ENCODE data around the gene NTRK3.

NTRK3 gene

DNA sequence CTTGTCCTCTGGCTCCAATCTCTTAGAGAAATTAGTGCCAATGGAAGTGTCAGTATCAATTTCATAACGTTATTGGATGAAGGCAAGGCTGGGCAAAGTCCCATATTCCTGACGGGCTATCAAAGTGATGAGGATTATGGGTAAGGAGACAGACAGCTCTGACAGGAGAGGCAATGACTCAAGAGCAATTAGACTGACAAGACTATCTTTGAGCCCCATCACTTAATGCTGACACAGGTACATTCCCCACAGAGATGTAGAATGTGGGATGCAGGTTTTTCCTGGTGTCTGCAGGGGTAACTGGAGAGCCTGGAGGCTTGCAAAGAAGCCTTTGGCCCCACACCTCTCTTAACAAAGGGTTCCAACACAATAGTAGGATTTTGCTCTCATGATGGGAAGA is 208.3 kb downstream of the NTRK3 start:
- TF ChIP-seq, protein P1, sequence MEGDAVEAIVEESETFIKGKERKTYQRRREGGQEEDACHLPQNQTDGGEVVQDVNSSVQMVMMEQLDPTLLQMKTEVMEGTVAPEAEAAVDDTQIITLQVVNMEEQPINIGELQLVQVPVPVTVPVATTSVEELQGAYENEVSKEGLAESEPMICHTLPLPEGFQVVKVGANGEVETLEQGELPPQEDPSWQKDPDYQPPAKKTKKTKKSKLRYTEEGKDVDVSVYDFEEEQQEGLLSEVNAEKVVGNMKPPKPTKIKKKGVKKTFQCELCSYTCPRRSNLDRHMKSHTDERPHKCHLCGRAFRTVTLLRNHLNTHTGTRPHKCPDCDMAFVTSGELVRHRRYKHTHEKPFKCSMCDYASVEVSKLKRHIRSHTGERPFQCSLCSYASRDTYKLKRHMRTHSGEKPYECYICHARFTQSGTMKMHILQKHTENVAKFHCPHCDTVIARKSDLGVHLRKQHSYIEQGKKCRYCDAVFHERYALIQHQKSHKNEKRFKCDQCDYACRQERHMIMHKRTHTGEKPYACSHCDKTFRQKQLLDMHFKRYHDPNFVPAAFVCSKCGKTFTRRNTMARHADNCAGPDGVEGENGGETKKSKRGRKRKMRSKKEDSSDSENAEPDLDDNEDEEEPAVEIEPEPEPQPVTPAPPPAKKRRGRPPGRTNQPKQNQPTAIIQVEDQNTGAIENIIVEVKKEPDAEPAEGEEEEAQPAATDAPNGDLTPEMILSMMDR (IDR thresholded peaks at IDR 0.05; ENCODE audit: low read depth, low read length), result no peak
- no peak for DNase-seq (ENCODE audit: extremely low read depth, low read depth)

GRCh38 chr15:88046576-88047129 is 209.9 kb downstream of the NTRK3 start:
- no peak for DNase-seq (ENCODE audit: extremely low read depth, low read depth)
- TF ChIP-seq, protein P1 (IDR thresholded peaks at IDR 0.05; ENCODE audit: low read depth, low read length), result no peak

DNA sequence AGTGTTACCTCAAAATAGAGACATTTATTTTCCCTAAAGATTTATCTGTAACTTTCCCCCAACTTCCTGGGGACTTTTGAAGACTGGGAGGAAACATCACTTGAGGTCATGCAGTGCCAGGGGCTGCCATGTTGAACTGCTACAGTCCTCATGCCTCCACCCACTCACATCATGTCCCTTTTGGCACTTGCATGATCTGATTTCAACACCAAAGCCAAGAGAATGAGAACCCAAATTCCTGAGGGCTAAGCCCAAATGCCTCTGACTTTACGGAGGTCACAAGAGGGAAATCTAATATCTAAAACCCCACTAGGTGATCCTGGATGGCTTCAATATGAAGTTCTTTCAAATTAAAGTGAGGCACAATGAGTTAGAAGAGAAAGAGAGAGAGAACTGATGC is 213.1 kb downstream of the NTRK3 start:
- TF ChIP-seq, protein P1 (IDR thresholded peaks at IDR 0.05; ENCODE audit: low read depth, low read length), result no peak
- no peak for DNase-seq (ENCODE audit: extremely low read depth, low read depth)

- DNase-seq (ENCODE audit: extremely low read depth, low read depth), result no peak
- TF ChIP-seq, protein P1 (IDR thresholded peaks at IDR 0.05; ENCODE audit: low read depth, low read length), result no peak
These were observed 214.5 kb downstream of the NTRK3 start for GRCh38 chr15:88042047-88042446.

- TF ChIP-seq, protein P1 (IDR thresholded peaks at IDR 0.05; ENCODE audit: low read depth, low read length), result no peak
- DNase-seq (ENCODE audit: extremely low read depth, low read depth), result no peak
These were observed 216.0 kb downstream of the NTRK3 start for GRCh38 chr15:88040516-88040915.

- TF ChIP-seq, protein P1 (IDR thresholded peaks at IDR 0.05; ENCODE audit: low read depth, low read length), result no peak
- no peak for DNase-seq (ENCODE audit: extremely low read depth, low read depth)
These were observed 218.3 kb downstream of the NTRK3 start for GRCh38 chr15:88038261-88038660.

DNA sequence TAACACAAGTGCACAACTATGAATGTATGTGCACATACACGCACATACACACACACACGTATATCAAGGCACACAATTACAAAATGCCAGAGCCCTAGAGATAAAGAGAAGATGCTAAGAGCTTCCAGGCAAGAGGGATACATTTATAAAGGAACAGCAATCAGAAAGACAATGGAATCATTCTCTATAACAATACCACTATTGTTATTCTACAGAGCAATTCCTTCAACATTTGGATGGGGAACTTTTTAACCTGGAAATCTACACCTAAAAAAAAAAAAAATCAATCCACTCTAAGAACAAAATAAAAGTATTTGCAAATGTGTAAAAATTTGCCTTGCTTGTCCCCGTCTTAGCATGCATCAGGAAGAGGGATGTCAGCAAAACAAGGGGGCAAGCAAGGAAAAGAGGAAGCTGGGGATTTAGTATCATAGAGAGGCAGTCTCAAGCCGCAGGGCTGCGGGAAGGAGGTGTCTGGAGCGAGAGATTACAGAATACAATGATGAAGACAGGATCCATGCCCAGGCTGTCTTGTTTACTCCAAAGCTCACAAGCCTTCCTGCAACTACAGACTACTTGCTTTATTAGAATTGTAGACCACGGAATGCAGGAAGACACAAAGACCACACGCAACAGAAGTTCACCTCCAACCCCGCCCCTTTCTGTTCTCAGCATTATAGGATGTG is 220.2 kb downstream of the NTRK3 start:
- DNase-seq (ENCODE audit: extremely low read depth, low read depth), result no peak
- TF ChIP-seq, protein P1 (IDR thresholded peaks at IDR 0.05; ENCODE audit: low read depth, low read length), result no peak

Measured in AG09319 (cell line).